ENCODE measurements around the gene TMEM130.

Gene TMEM130

GRCh38 chr7:98805956-98806838 lies 63.6 kb downstream of the TMEM130 start:
- no peak for DNase-seq

- DNase-seq, result no peak
Observed at GRCh38 chr7:98802781-98803110, 67.1 kb downstream of the TMEM130 start.

GRCh38 chr7:98802088-98802780 lies 67.6 kb downstream of the TMEM130 start:
- DNase-seq, result peak; percentile 65

- no peak for DNase-seq
Observed at GRCh38 chr7:98800996-98801395, 68.8 kb downstream of the TMEM130 start.

GRCh38 chr7:98797150-98797549 lies 72.7 kb downstream of the TMEM130 start:
- DNase-seq, result no peak

Data from activated CD4-positive, alpha-beta T cell treated with anti-CD3 and anti-CD28 coated beads, Interleukin-10, Interleukin-2, amounts not matched to agents 100 ng/mL and 50 ng/mL, durations not matched to agents 16 hours and 8 hours (primary cell).